Gastrocnemius medialis (tissue), 4 donors: Measurements from ENCODE around the gene NEDD4L. TPM values are rescaled to one million over a fixed set of nuclear protein-coding genes. Genes with fewer than 3 reads are reported as not detected.

Experiments used
- ATAC-seq, 2 donors: fragments of 150-250 bp; one replicate each; pipeline ENCODE4 v1.9.1; 2016
- DNase-seq, 2 donors: peaks; one replicate each; pipeline ENCODE4 v3.0.0-alpha.2; 2019
- H3K27ac ChIP-seq, 4 donors: fragments of 200-600 bp; sonication (generic); 1 replicate in 1 of 4; 2 replicates in 3 of 4; pipeline ENCODE4 v1.5.1; 2016 to 2018; ENCODE audit warnings: mild to moderate bottlenecking in 2 of 4, moderate library complexity in 1 of 4
- H3K27me3 ChIP-seq, 3 donors: fragments of 200-600 bp; sonication (generic) in 2 of 3; 1 replicate in 1 of 3; 2 replicates in 2 of 3; pipeline versions ENCODE4 v1.5.1 to v1.6.0; 2016 to 2019; ENCODE audit warnings: mild to moderate bottlenecking in 1 of 3, moderate library complexity in 1 of 3
- H3K36me3 ChIP-seq, 2 donors: fragments of 200-600 bp; sonication (generic) in 1 of 2; one replicate each; pipeline ENCODE4 v1.5.1; 2017 to 2018
- H3K4me1 ChIP-seq, 2 donors: fragments of 200-600 bp; sonication (generic) in 1 of 2; one replicate each; pipeline ENCODE4 v1.5.1; 2016 to 2017; ENCODE audit warnings: mild to moderate bottlenecking in 2 of 2
- H3K4me3 ChIP-seq, 4 donors: fragments of 200-600 bp; sonication (generic) in 3 of 4; 1 replicate in 1 of 4; 2 replicates in 3 of 4; pipeline ENCODE4 v1.5.1; 2016 to 2019; ENCODE audit warnings: mild to moderate bottlenecking in 2 of 4
- H3K9me3 ChIP-seq, 3 donors: fragments of 200-600 bp; sonication (generic) in 2 of 3; 1 replicate in 1 of 3; 2 replicates in 2 of 3; pipeline ENCODE4 v1.5.1; 2016 to 2019
- CTCF ChIP-seq, 5 experiments: fragments of 450-650 bp in 3 of 5; fragments of 200-600 bp in 2 of 5; sonication (generic) in 2 of 5; IDR thresholded peaks in 4 of 5; conservative IDR thresholded peaks in 1 of 5; 1 replicate in 4 of 5; 2 replicates in 1 of 5; pipeline ENCODE4 v1.5.1; 2016 to 2019; ENCODE audit warnings: antibody characterized with exemption in 5 of 5, mild to moderate bottlenecking in 3 of 5, moderate library complexity in 3 of 5
- POLR2A ChIP-seq, 2 donors: fragments of 450-650 bp; IDR thresholded peaks; one replicate each; pipeline ENCODE4 v1.6.1; 2017; ENCODE audit warnings: antibody characterized with exemption in 2 of 2, mild to moderate bottlenecking in 2 of 2, moderate library complexity in 2 of 2
- in situ Hi-C, 4 donors: fragments of 200-750 bp; cut with MboI; loops; one replicate each; pipeline versions ENCODE4 v1.15.0 to v1.8.0; 2017; ENCODE audit warnings: low sequenced_read_pairs in 4 of 4
- intact Hi-C: fragments of 100-400 bp; cut with DNase I; formaldehyde crosslinking; loops from one replicate; pipeline ENCODE4 v1.15.1; 2023; ENCODE audit warnings: low total_unique reads
- total RNA-seq, 4 donors: library from RNA; depleted of rRNA; stranded (reverse); fragments of >200 nt; gene quantifications; one replicate each; pipeline versions ENCODE4 v1.1.0 to v1.2.3, GENCODE V29; 2016

NEDD4L gene
- total RNA-seq, 4 donors from 2014 or later = 27.4 to 81.5 (median 51.5) TPM

DNA sequence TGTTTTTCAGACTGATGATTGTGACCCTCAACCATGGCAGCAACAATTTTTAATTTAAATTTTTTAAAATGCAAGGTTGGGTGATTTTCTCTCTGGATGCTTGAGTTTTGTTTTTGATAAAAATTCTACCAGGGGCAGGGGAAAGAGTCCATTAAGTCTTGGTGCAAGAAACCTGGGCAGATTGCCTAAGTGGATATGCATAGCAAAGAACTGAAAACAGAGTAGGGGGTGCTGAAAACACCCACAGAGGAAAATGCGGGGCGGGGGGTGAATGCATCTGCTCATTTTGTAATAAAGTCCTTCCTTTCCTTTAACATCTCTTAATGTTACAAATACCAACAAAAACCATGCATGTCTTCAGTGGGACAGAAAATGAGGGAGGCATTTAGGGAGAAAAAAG lies 138.0 kb downstream of the NEDD4L start:
- TF ChIP-seq POLR2A (IDR thresholded peaks at IDR 0.05) (no peak), CTCF (IDR thresholded peaks at IDR 0.05 in 4 of 5, conservative IDR thresholded peaks at IDR 0.05 in 1 of 5) (no peak)

GRCh38 chr18:58183226-58183625 lies 139.2 kb downstream of the NEDD4L start:
- Histone ChIP-seq H3K27me3 (no peaks in the 10 kb centered on the region), H3K9me3 (no peaks in the 10 kb centered on the region), H3K4me3 (no peak overlapping the region), H3K36me3 (no peaks in the 10 kb centered on the region), H3K4me1 (peaks cover 9 to 21% of the 10 kb centered on the region in 2 donors), H3K27ac (peak overlapping the region in 1 of 4 donors; percentile 59)
- no peak for TF ChIP-seq CTCF (IDR thresholded peaks at IDR 0.05 in 4 of 5, conservative IDR thresholded peaks at IDR 0.05 in 1 of 5)
- TF ChIP-seq POLR2A (IDR thresholded peaks at IDR 0.05) = no peak
- in situ Hi-C loops = loop anchor here in 2 of 4 donors (10.0 to 25.0 kb wide), 2 partner anchors 142 to 154 kb away; no protein-coding TSS in a partner anchor
- DNase-seq (no peak), ATAC-seq (peak; percentile 31 to 42)
- intact Hi-C loops = loop anchor here (5.0 kb wide), 1 partner anchor 46 kb away; no protein-coding TSS in a partner anchor

More for the DNA sequence above, 138.0 kb downstream of the NEDD4L start:
- ATAC-seq (no peak), DNase-seq (no peak)
- Histone ChIP-seq H3K4me1 (peaks cover 9 to 20% of the 10 kb centered on the region in 2 donors), H3K27me3 (no peaks in the 10 kb centered on the region), H3K4me3 (no peak overlapping the region), H3K9me3 (no peaks in the 10 kb centered on the region), H3K36me3 (no peaks in the 10 kb centered on the region), H3K27ac (no peak overlapping the region)
- intact Hi-C loops = loop anchor here (5.0 kb wide), 1 partner anchor 45 kb away; no protein-coding TSS in a partner anchor
- in situ Hi-C loops = loop anchor here in 2 of 4 donors (10.0 to 25.0 kb wide), 2 partner anchors 143 to 155 kb away; no protein-coding TSS in a partner anchor

DNA sequence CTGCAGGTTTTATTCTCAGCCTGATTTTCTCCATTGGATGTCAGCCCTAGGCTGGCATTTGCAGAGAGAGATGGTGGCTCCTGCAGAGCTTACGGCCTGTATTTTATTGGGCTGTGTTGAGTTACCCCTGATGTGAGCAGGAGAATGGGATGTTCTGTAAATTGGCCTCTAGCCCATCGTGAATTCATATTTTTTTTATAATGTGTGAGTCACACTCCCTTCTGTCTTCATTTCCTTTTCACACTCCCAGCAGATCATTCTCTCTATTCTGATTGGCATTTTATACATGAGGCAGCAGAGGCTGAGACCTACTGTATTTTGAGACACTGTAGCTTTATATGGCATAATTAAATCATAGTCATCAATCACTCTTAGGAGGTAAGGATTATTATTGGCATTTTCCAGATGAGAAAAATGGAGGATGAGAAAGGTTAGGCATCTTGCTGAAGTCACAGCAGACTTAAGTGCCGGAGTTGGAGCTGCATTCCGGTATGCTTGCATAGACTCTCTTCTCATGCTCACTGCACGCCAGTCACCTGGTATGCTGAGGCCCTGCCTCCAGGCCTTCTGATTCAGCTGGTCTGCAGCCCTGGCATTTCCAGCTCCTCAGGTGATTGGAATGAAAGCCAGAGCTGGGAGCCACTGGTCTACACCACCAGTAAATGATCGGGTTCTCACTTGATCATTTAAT lies 142.4 kb downstream of the NEDD4L start:
- H3K36me3 ChIP-seq = no peaks in the 10 kb centered on the region
- DNase-seq (no peak), ATAC-seq (peak in 1 of 2 donors; percentile 43)
- H3K4me1 ChIP-seq = peaks cover 9 to 39% of the 10 kb centered on the region in 2 donors
- peak overlapping the region in 1 of 4 donors; percentile 41 for H3K27ac ChIP-seq
- H3K9me3 ChIP-seq = no peaks in the 10 kb centered on the region
- TF ChIP-seq CTCF (IDR thresholded peaks at IDR 0.05 in 4 of 5, conservative IDR thresholded peaks at IDR 0.05 in 1 of 5) (no peak), POLR2A (IDR thresholded peaks at IDR 0.05) (no peak)
- no peaks in the 10 kb centered on the region for H3K27me3 ChIP-seq
- in situ Hi-C loops = loop anchor here in 2 of 4 donors (10.0 to 25.0 kb wide), 2 partner anchors 138 to 151 kb away; no protein-coding TSS in a partner anchor
- H3K4me3 ChIP-seq = no peak overlapping the region
- intact Hi-C loops = no loop called here

GRCh38 chr18:58187674-58188073 lies 143.6 kb downstream of the NEDD4L start:
- TF ChIP-seq CTCF (IDR thresholded peaks at IDR 0.05 in 4 of 5, conservative IDR thresholded peaks at IDR 0.05 in 1 of 5) (no peak), POLR2A (IDR thresholded peaks at IDR 0.05) (no peak)
- H3K27me3 ChIP-seq = no peaks in the 10 kb centered on the region
- intact Hi-C loops (no loop called here), in situ Hi-C loops (loop anchor here in 2 of 4 donors (10.0 to 25.0 kb wide), 2 partner anchors 137 to 150 kb away; no protein-coding TSS in a partner anchor)
- no peaks in the 10 kb centered on the region for H3K36me3 ChIP-seq
- no peak overlapping the region for H3K27ac ChIP-seq
- peaks cover 8 to 42% of the 10 kb centered on the region in 2 donors for H3K4me1 ChIP-seq
- no peak for DNase-seq
- no peaks in the 10 kb centered on the region for H3K9me3 ChIP-seq
- no peak for ATAC-seq
- H3K4me3 ChIP-seq = no peak overlapping the region
